OCI-M1 (cell line): ENCODE results near the gene ULK3.

Experiments
- DNase-seq: peaks from one replicate; lab custom pipeline; 2025; lab: John Stamatoyannopoulos, UW

Gene ULK3

DNA sequence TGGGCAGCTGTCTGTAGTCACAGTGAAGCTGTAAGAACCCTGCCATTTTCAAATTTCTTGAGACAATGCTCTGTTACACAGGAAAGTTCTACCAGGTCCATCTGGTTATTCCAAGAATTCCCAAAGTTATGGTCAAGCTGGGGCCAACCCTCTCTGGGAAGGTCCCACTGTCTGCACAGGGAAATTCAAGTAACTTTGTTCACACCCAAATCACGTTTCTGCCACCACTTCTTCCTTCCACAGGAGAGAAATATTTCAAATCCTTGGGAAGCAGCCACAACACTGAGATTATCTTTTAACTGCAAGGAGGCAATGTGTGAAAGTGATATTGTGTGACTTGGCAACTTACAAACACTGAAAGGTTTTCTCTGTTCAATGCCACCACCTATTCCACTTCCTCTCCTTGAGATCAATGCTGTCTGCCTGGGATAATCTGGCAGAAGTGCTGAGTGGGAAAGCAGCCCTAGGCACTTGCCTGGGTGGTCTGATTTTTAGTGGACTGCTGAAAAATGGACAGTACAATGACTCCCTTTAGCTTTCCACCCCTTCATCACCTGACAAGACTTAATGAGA lies 24.6 kb upstream of the ULK3 start:
- peak; percentile 60 for DNase-seq

GRCh38 chr15:74866090-74866489 lies 23.1 kb upstream of the ULK3 start:
- no peak for DNase-seq

DNA sequence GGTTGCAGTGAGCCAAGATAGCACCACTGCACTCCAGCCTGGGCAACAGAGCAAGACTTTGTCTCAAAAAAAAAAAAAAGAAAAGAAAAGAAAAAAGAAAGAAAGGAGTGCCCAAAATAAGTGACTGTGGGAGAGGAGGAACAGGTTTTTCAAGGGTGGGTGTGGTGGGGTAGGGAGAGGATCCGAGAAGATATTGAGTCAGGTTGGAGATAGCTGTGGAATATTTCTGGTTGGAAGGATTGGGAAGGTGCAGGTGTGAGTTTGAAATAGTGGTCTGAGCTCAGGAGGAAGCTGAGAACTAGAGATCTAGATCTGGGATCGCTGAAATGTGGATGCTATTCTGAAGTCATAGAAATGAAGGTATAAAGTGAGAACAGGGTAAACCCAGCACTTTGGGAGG lies 22.4 kb upstream of the ULK3 start:
- DNase-seq: no peak

- DNase-seq: no peak
Measured at GRCh38 chr15:74864296-74864695, 21.3 kb upstream of the ULK3 start.

GRCh38 chr15:74863239-74864056 lies 20.5 kb upstream of the ULK3 start:
- DNase-seq: no peak

GRCh38 chr15:74858369-74858740 lies 15.4 kb upstream of the ULK3 start:
- no peak for DNase-seq

- DNase-seq: no peak
Measured at GRCh38 chr15:74857671-74858368, 14.9 kb upstream of the ULK3 start.

- no peak for DNase-seq
Measured at GRCh38 chr15:74857082-74857655, 14.2 kb upstream of the ULK3 start.

GRCh38 chr15:74856537-74856936 lies 13.6 kb upstream of the ULK3 start:
- no peak for DNase-seq

DNA sequence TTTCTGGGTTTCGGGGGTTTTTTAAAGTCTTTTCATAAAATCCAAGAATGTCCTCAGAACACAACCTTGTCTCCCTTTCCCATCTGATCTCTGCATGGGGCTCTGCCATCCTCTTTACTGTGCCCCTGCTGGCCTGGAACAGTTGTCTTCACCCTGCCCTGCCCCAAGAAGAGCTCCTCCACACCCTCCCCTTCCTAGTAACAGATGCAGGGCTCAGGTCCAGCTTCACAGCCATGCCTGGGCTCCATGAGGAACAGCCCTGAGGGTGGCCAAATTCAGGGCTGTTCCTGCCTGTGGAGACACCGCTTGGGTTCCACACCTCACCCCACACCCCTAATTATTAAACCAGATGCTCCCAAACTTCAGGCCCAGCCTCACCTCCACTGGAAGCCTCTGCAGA lies 12.9 kb upstream of the ULK3 start:
- no peak for DNase-seq

GRCh38 chr15:74854453-74855022 lies 11.6 kb upstream of the ULK3 start:
- DNase-seq: no peak

DNA sequence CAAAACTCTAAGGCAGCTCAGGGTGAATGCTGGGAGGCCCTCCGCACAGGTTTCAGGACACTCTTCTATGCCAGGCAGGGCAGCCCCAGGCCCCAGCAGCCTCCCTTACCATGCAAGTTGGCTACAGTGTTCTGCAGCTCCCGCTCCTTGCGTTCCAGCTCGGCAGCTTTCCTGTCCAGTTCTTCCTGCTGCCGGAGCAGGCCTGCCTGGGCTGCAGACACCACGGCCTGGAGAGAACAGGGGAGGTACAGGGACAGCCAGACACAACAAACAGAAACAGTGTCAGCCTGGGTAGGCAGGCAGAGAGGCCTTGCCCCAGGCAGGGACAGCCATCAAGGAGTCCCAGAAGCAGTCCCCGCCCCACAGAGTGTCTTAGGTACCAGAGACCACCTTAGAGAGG lies 9.0 kb upstream of the ULK3 start:
- no peak for DNase-seq

GRCh38 chr15:74850393-74850792 lies 7.4 kb upstream of the ULK3 start:
- DNase-seq: no peak

DNA sequence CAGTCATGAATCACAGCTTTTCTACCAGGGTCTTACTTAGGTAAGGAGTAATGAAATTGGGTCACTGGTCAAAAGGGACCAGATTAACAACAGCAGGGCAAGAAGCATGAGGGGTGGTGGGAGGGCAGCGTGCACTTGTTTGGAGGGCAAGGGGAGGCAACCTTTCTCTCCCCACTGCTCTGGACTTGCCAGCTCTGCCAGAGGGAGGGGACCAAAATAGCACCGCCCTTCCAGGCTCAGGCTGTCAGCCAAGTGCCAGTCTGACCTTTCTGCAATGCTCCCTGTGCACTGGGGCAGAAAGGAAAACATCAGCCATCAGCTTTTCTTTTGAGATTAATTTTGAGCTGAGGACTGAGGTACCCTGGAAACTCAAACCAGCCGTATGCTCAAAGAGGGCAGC lies 4.5 kb upstream of the ULK3 start:
- DNase-seq: no peak

DNA sequence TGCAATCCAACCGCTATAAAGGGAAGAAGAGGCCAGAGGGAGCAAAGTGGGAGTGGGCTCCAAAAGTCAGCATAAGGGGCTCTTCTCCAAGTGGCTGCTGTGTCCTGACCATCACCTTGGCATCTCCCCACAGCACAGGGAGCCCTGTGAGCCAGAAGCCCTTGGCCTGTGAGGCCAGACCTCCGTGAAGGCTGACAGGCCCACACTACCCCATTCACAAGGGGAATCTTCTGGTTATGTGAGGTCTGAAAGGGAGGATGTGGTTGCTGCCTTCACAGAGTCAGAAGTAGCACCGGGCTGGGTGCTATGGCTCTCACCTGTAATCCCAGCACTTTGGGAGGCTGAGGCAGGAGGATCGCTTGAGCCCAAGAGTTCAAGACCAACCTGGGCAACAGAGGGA lies 2.6 kb upstream of the ULK3 start:
- no peak for DNase-seq

DNA sequence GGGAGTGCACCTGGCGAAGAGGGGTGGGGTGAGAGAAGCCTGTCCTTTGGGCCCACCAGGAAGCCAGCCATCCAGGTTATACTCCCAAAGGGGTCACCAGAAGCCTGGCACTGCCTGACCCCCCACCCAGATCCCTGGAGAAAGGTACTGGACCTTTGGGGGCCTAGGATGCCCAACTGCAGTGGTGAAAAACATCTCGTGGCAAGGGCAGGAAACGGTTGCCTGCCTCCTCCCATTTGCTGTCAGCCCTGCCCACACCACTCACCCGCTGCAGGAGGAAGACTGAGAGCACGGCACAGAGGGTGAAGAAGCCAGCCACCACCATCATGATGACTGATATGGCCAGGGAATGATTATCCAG lies 2.2 kb upstream of the ULK3 start:
- DNase-seq: no peak

- no peak for DNase-seq
Measured at GRCh38 chr15:74844319-74845207, 1.6 kb upstream of the ULK3 start.

GRCh38 chr15:74843891-74844299 lies 939 bp upstream of the ULK3 start:
- peak; percentile 59 for DNase-seq

DNA sequence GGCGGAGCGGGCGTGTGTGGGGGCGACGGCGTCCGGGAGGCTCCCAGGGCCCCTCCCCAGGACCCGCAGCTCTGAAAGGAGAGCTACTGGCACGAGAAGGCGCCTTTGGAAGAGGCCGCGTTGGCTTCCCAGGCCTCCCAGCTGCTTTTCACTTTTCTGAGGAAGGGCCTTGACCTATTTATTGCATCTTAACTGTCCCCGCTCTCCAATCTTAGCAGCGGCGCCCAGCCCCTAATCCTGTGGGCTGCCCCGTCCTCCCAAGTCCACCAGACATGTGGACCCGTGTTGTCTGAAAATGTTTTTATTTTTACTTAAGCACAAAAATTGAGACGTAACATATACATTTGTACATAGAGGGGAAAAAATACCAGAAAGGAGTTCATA lies 481 bp upstream of the ULK3 start:
- no peak for DNase-seq

GRCh38 chr15:74841891-74842373 lies 1.0 kb downstream of the ULK3 start:
- DNase-seq: no peak
